Pancreas (tissue), 10 donors: Measurements from ENCODE around the gene LGALS4. TPM values are rescaled to one million over a fixed set of nuclear protein-coding genes. Genes with fewer than 3 reads are reported as not detected.
"Not testable (repeated sequence)": the region's sequence is repeated elsewhere in the genome, so short reads cannot be mapped to it uniquely, and the experiment has no call there.

ENCODE experiments used
- ATAC-seq, 4 donors: fragments of 200-7000 bp; cut with Tn5 transposase; one replicate each; pipeline versions ENCODE4 v1.8.0 to v1.9.1; 2020; ENCODE audit warnings: mild to moderate bottlenecking in 4 of 4, moderate library complexity in 4 of 4
- DNase-seq, 6 donors: peaks; one replicate each; pipeline ENCODE4 v3.0.0-alpha.2; 2020
- FAIRE-seq: peaks from 2 replicates; lab custom pipeline; 2012; peaks lifted over from hg19 to GRCh38; lab: Jason Lieb, UNC
- H3K27ac ChIP-seq, 4 donors: fragments of 200-600 bp; sonication (generic); 1 replicate in 3 of 4; 2 replicates in 1 of 4; pipeline versions ENCODE4 v1.5.0 to v1.8.0; 2020
- H3K27me3 ChIP-seq, 4 donors: fragments of 200-600 bp; one replicate each; pipeline ENCODE4 v1.8.0; 2021
- H3K36me3 ChIP-seq, 3 donors: fragments of 200-600 bp; sonication (generic) in 1 of 3; one replicate each; pipeline versions ENCODE4 v1.5.0 to v1.8.0; 2020 to 2021
- H3K4me1 ChIP-seq, 3 donors: fragments of 200-600 bp; one replicate each; pipeline ENCODE4 v1.8.0; 2021
- H3K4me3 ChIP-seq, 4 donors: fragments of 200-600 bp; sonication (generic) in 2 of 4; one replicate each; pipeline versions ENCODE4 v1.5.0 to v1.8.0; 2020 to 2021
- H3K9me3 ChIP-seq, 4 donors: fragments of 200-600 bp; one replicate each; pipeline ENCODE4 v1.8.0; 2021
- CTCF ChIP-seq, 4 donors: fragments of 200-600 bp; sonication (generic) in 3 of 4; IDR thresholded peaks; one replicate each; pipeline versions ENCODE4 v1.5.0 to v1.8.0; 2021; ENCODE audit warnings: antibody characterized with exemption in 4 of 4
- WGBS, 2 donors: extraction: QIAGEN DNeasy Blood & Tissue Kit; methylation state at CpG; one replicate each; pipeline ENCODE4 v1.1.7; 2013; 5-methylcytosine and 5-hydroxymethylcytosine counted together
- intact Hi-C, 3 donors: fragments of 100-400 bp; cut with DNase I; formaldehyde crosslinking; loops; one replicate each; pipeline versions ENCODE4 v1.11.1 to v1.14.2; 2022
- polyA plus RNA-seq, 2 donors: library from polyadenylated mRNA; stranded (reverse); fragments of 200-250 nt; gene quantifications; one replicate each; pipeline ENCODE4 v1.2.3, GENCODE V29; 2013
- total RNA-seq, 6 donors: library from RNA; stranded (reverse); fragmentation: NEBNext Ultra II Directional in 4 of 6; extraction: Animal tissue kit (Norgen Biotek cat#: 25700) in 4 of 6; gene quantifications; one replicate each; pipeline versions ENCODE4 v1.2.1 to v1.2.4, GENCODE V29; 2021 to 2023
- donor health status: healthy with polysubstance abuse.
- donor health status: DM: no; HTN: no; CAD: no; lungs with moderate emphysema.
- donor health status: DM: no; HTN: no; CAD: no.
- donor health status: control.
- donor health status: control.
- donor health status: Bipolar disorder and iron deficiency.
- donor health status: DM: yes; HTN: yes; CAD: no.
- donor health status: DM: no; HTN: no; CAD: no.
- donor health status: DM: no; HTN: no; CAD: no.
- donor health status: DM: yes; HTN: yes; CAD: no.

LGALS4 gene
- total and polyA plus RNA-seq, 8 donors, result 14.2 to 135 (median 73.8) TPM

GRCh38 chr19:38769635-38770211, 43.0 kb downstream of the LGALS4 start:
- DNase-seq, result peak; percentile 68 to 93 (median 81)
- no peaks in the 10 kb centered on the region for H3K4me1 ChIP-seq
- 31% methylated on average over 42 of the region's 42 CpGs for WGBS, 2 donors
- intact Hi-C loops, result no loop called here
- peak; percentile 66 to 86 (median 80) for ATAC-seq
- no peaks in the 10 kb centered on the region for H3K27me3 ChIP-seq
- TF ChIP-seq CTCF (IDR thresholded peaks at IDR 0.05), result peak; percentile 20 to 76 (median 55)
- H3K9me3 ChIP-seq, result no peaks in the 10 kb centered on the region
- H3K36me3 ChIP-seq, result no peaks in the 10 kb centered on the region
- FAIRE-seq, result no peak
- H3K27ac ChIP-seq, result no peak overlapping the region
- H3K4me3 ChIP-seq, result peak overlapping the region in 2 of 4 donors; percentile 13 to 19

- Histone ChIP-seq H3K27me3 (no peaks in the 10 kb centered on the region), H3K9me3 (no peaks in the 10 kb centered on the region), H3K4me1 (no peaks in the 10 kb centered on the region), H3K27ac (no peak overlapping the region), H3K4me3 (no peak overlapping the region), H3K36me3 (no peaks in the 10 kb centered on the region)
- 82 to 92% methylated on average over 10 of the region's 10 CpGs for WGBS, 2 donors
- ATAC-seq (no peak), FAIRE-seq (no peak), DNase-seq (no peak)
- no peak for TF ChIP-seq CTCF (IDR thresholded peaks at IDR 0.05)
- intact Hi-C loops, result no loop called here
Observed at GRCh38 chr19:38766276-38767047, 46.3 kb downstream of the LGALS4 start.

GRCh38 chr19:38765214-38765613, 47.5 kb downstream of the LGALS4 start:
- intact Hi-C loops, result no loop called here
- Histone ChIP-seq H3K27me3 (no peaks in the 10 kb centered on the region), H3K27ac (no peak overlapping the region), H3K36me3 (no peaks in the 10 kb centered on the region), H3K4me1 (no peaks in the 10 kb centered on the region), H3K4me3 (no peak overlapping the region), H3K9me3 (no peaks in the 10 kb centered on the region)
- no peak for TF ChIP-seq CTCF (IDR thresholded peaks at IDR 0.05)
- FAIRE-seq, result no peak
- ATAC-seq, result no peak
- WGBS, 2 donors, result 95 to 96% methylated on average over 2 of the region's 2 CpGs
- DNase-seq, result no peak

- no peak for DNase-seq
- peak overlapping the region in 3 of 4 donors; percentile 31 to 46 (median 37) for H3K27ac ChIP-seq
- ATAC-seq, result peak; percentile 46 to 62 (median 60)
- H3K36me3 ChIP-seq, result no peaks in the 10 kb centered on the region
- no peaks in the 10 kb centered on the region for H3K27me3 ChIP-seq
- intact Hi-C loops, result no loop called here
- H3K9me3 ChIP-seq, result no peaks in the 10 kb centered on the region
- no peak overlapping the region for H3K4me3 ChIP-seq
- 57 to 58% methylated on average over 3 of the region's 3 CpGs for WGBS, 2 donors
- FAIRE-seq, result no peak
- no peak for TF ChIP-seq CTCF (IDR thresholded peaks at IDR 0.05)
- no peaks in the 10 kb centered on the region for H3K4me1 ChIP-seq
Observed at GRCh38 chr19:38763795-38764220, 48.9 kb downstream of the LGALS4 start.

- H3K27me3 ChIP-seq, H3K27ac ChIP-seq, intact Hi-C loops, H3K4me3 ChIP-seq, H3K4me1 ChIP-seq, ATAC-seq, H3K9me3 ChIP-seq, H3K36me3 ChIP-seq, FAIRE-seq, DNase-seq: not testable (repeated sequence)
- WGBS, 2 donors, result 91 to 96% methylated on average over 9 of the region's 9 CpGs
Observed at GRCh38 chr19:38761884-38762389, 50.8 kb downstream of the LGALS4 start.

GRCh38 chr19:38760805-38761517, 51.8 kb downstream of the LGALS4 start:
- FAIRE-seq, H3K36me3 ChIP-seq, H3K4me1 ChIP-seq, H3K4me3 ChIP-seq, H3K27ac ChIP-seq, DNase-seq, H3K9me3 ChIP-seq, ATAC-seq, H3K27me3 ChIP-seq, intact Hi-C loops: not testable (repeated sequence)
- 77 to 86% methylated on average over 6 of the region's 6 CpGs for WGBS, 2 donors
